ENCODE results near the gene NPHS1.

Gene NPHS1

DNA sequence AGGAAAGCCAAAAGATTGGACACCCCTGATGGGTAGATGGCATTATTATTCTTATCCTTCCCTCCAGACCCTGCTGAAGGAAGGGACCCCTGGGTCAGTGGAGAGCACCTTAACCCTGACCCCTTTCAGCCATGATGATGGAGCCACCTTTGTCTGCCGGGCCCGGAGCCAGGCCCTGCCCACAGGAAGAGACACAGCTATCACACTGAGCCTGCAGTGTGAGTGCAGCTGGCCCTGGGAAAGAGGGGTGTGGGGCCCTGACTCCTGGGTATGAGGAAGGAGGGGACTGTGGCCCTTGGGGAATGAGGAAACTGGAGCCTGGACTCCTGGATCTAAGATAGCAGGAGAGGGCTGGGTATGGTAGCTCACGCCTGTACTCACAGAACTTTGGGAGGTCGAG is 7.1 kb upstream of the NPHS1 start:
- no peaks in the 10 kb centered on the region for H3K9me3 ChIP-seq (ENCODE audit: severe bottlenecking)
- no peak overlapping the region for H3K4me3 ChIP-seq (ENCODE audit: low read depth, low read length)
- peaks cover 62% of the 10 kb centered on the region for H3K36me3 ChIP-seq
- no peaks in the 10 kb centered on the region for H3K27me3 ChIP-seq (ENCODE audit: insufficient read depth, low read depth, severe bottlenecking)
- DNase-seq, result no peak
- no peak overlapping the region for H3K27ac ChIP-seq
- TF ChIP-seq, protein P1, sequence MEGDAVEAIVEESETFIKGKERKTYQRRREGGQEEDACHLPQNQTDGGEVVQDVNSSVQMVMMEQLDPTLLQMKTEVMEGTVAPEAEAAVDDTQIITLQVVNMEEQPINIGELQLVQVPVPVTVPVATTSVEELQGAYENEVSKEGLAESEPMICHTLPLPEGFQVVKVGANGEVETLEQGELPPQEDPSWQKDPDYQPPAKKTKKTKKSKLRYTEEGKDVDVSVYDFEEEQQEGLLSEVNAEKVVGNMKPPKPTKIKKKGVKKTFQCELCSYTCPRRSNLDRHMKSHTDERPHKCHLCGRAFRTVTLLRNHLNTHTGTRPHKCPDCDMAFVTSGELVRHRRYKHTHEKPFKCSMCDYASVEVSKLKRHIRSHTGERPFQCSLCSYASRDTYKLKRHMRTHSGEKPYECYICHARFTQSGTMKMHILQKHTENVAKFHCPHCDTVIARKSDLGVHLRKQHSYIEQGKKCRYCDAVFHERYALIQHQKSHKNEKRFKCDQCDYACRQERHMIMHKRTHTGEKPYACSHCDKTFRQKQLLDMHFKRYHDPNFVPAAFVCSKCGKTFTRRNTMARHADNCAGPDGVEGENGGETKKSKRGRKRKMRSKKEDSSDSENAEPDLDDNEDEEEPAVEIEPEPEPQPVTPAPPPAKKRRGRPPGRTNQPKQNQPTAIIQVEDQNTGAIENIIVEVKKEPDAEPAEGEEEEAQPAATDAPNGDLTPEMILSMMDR (IDR thresholded peaks at IDR 0.05; ENCODE audit: low read depth, low read length), result no peak

DNA sequence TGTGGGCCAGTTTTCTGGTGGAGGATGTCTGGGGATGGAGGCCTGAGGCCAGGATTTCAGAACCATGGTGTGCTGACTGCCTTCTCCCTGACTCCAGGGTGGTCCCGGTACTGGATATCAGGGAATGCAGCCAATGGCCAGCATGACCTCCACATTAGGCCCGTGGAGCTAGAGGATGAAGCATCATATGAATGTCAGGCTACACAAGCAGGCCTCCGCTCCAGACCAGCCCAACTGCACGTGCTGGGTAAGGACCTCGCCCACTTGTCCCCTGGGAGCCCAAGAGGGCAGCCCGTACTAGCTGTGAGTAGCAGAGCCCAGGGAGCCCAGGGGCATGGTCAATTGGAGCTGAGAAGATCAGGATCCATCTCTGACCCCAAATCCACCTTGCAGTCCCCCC is 6.0 kb upstream of the NPHS1 start:
- Histone ChIP-seq H3K27ac (no peak overlapping the region), H3K4me3 (ENCODE audit: low read depth, low read length) (no peak overlapping the region), H3K36me3 (peaks cover 51% of the 10 kb centered on the region), H3K9me3 (ENCODE audit: severe bottlenecking) (no peaks in the 10 kb centered on the region), H3K27me3 (ENCODE audit: insufficient read depth, low read depth, severe bottlenecking) (no peaks in the 10 kb centered on the region)
- TF ChIP-seq, protein P1 (IDR thresholded peaks at IDR 0.05; ENCODE audit: low read depth, low read length), result no peak
- no peak for DNase-seq

DNA sequence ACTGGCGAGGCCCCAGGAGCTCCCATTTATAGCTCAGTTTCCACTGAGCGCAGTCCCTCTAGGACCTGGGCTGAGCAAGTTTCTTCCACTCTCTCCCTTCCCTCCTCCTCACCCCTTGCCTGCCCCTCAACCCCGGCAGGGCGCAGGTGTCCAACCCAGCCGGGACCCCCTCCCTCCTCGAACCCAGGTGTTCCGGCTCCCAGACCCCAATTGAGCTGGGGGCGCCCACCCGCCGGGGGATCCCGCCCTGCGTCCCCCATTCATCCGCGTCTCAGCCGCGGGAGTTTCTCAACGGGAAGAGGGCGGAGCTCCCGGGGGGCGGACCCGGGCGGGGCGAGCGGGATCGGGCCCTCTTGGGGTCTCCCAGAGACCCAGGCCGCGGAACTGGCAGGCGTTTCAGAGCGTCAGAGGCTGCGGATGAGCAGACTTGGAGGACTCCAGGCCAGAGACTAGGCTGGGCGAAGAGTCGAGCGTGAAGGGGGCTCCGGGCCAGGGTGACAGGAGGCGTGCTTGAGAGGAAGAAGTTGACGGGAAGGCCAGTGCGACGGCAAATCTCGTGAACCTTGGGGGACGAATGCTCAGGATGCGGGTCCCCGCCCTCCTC is 4.3 kb upstream of the NPHS1 start, which contains the start of gene KIRREL2:
TSS of gene KIRREL2 (plus strand) at position 366 of the 604 bp plus-strand sequence. CDS start at position 575, 209 bp downstream.
- H3K27ac ChIP-seq, result peak within 1 kb of the TSS; percentile 95
- H3K27me3 ChIP-seq (ENCODE audit: insufficient read depth, low read depth, severe bottlenecking), result no peaks in the 10 kb centered on the region
- H3K4me3 ChIP-seq (ENCODE audit: low read depth, low read length), result peak within 1 kb of the TSS; percentile 91
- peak; percentile 76 for DNase-seq
- peaks cover 34% of the 10 kb centered on the region for H3K36me3 ChIP-seq
- TF ChIP-seq, protein P1 (IDR thresholded peaks at IDR 0.05; ENCODE audit: low read depth, low read length), result no peak
- no peaks in the 10 kb centered on the region for H3K9me3 ChIP-seq (ENCODE audit: severe bottlenecking)

DNA sequence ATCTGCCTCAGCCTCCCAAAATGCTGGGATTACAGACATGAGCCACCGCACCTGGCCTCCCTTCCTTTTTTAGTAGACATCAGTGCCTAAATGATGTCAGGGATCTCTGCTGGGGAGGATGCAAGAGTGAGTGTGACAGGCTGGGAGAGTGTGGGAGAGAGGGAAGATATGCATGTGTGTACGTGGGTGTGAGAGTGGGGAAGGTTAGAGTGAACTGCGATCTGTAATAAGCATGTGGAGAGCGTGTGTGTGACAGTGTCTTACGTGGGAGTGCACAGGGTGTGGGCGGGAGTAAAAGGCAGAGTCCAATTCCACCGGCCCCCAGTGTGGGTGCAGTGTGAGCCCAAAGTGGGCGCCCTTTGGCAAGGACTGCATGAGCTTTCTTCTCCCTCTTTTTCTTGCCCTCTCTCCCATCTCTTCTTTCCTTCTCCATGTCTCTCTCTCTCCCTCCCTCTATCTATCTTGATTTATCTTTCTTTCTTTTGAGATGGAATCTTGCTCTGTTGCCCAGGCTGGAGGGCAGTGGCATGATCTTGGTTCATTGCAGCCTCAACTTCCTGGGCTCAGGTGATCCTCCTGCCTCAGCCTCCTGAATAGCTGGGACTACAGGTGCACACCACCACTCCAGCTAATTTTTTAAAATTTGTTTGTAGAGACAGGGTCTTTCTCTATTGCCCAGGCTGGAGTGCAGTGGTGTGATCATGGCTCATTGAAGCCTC is 893 bp upstream of the NPHS1 start:
- no peak for DNase-seq
- TF ChIP-seq, protein P1 (IDR thresholded peaks at IDR 0.05; ENCODE audit: low read depth, low read length), result no peak
- H3K27me3 ChIP-seq (ENCODE audit: insufficient read depth, low read depth, severe bottlenecking), result no peaks in the 10 kb centered on the region
- H3K36me3 ChIP-seq, result peaks cover under 1% of the 10 kb centered on the region; the same call in 1 of the 2 replicates
- no peaks in the 10 kb centered on the region for H3K9me3 ChIP-seq (ENCODE audit: severe bottlenecking)
- peak overlapping the region; percentile 95 for H3K27ac ChIP-seq
- H3K4me3 ChIP-seq (ENCODE audit: low read depth, low read length), result no peak overlapping the region

DNA sequence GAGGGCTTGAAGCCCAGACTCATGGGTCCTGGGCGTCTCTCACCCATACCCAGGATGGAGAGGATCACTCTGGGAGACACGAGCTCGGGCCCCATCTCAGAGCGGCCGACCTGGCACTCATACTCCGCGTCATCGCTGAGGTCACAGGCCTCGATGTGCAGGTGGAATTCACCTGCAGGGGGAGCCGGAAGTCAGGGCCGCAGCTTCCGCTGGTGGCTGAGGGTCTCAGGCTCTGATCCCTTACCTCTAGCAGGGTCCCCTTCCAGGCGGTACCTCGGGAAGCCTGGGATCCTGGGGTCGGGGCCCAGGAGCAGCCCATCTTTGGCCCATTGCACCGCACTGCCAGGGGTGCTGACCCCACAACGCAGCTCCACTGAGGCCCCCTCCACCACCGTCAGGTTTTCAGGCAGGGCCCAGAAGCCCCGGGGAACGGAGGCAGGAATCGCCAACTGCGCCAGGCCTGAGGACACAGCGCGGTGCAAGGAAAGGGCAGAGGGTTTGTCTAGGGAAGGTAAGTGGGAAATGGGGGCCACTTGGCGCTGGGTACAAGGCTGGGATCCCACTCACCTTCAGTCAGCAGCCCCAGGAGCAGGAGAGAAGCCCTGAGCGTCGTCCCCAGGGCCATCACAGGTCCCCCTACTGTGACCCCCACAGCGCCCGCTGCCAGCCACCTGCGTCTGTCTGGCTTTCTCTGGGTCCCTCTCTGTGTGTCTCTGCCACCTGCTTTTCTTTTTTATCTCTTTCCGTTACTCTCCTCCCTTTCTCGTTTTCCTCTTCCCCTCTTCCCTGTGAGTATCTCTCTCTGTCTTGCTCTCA is 883 bp downstream of the NPHS1 start:
- H3K27me3 ChIP-seq (ENCODE audit: insufficient read depth, low read depth, severe bottlenecking), result no peaks in the 10 kb centered on the region
- TF ChIP-seq, protein P1 (IDR thresholded peaks at IDR 0.05; ENCODE audit: low read depth, low read length), result peak; percentile 83
- no peaks in the 10 kb centered on the region for H3K36me3 ChIP-seq
- DNase-seq, result peak; percentile 65
- H3K4me3 ChIP-seq (ENCODE audit: low read depth, low read length), result no peak overlapping the region
- no peaks in the 10 kb centered on the region for H3K9me3 ChIP-seq (ENCODE audit: severe bottlenecking)
- H3K27ac ChIP-seq, result peak overlapping the region; percentile 59

Data from WERI-Rb-1 (cell line).